ENCODE results near the gene CHST8.

DNA sequence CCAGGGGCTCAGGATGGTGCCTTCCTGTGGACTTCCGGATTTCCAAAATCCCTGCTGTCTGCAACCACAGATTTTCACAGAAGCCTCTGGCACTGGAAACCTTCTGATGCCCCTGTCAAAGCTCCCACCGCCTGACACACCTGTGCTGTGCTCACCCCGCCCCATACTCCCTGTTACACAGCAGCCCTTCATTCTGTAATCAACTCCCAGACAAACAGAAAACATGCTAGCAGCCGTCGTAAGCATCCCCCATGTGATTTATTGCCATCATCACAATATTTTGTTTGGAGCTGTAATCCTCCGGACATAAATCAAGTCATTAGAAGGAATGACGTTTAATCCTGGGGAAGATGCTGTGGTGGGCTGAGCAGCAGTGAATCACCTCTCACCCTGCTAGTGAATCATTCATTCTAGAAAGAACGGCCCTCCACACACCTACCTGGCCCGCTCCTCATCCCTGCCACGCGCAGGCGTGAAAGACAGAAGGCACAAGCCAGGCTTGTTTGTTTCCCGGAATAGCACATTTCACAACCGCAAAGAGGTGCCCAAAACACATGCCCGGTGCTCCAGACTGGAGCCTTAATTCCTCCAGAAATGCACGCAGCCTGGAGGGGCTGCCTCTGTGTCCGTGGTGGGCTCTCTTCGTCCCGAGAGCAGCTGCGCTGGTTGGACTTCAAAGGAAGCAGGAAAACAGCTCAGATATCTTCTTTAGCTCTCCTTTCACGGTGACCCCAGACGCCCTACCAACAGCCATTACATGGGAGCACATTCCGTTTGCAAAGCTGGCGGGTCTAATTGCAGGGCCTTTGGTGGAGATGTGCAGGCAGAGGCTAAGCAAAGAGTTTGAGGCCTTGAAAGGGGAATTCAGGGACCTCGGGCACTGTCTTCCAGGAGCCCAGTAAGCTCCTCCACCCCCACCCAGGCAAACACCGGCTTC is 133.6 kb downstream of the CHST8 start:
- no peak for TF ChIP-seq POLR2AphosphoS5 (IDR thresholded peaks at IDR 0.05)
- TF ChIP-seq, protein P1, sequence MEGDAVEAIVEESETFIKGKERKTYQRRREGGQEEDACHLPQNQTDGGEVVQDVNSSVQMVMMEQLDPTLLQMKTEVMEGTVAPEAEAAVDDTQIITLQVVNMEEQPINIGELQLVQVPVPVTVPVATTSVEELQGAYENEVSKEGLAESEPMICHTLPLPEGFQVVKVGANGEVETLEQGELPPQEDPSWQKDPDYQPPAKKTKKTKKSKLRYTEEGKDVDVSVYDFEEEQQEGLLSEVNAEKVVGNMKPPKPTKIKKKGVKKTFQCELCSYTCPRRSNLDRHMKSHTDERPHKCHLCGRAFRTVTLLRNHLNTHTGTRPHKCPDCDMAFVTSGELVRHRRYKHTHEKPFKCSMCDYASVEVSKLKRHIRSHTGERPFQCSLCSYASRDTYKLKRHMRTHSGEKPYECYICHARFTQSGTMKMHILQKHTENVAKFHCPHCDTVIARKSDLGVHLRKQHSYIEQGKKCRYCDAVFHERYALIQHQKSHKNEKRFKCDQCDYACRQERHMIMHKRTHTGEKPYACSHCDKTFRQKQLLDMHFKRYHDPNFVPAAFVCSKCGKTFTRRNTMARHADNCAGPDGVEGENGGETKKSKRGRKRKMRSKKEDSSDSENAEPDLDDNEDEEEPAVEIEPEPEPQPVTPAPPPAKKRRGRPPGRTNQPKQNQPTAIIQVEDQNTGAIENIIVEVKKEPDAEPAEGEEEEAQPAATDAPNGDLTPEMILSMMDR (IDR thresholded peaks at IDR 0.05): no peak
